Astrocyte (in vitro differentiated cells and primary cell): ENCODE results near the gene SCP2D1.

Source experiments
- CTCF ChIP-seq: IDR thresholded peaks from 2 replicates; pipeline ENCODE4 v1.5.1; 2011; ENCODE audit warnings: low read depth, mild to moderate bottlenecking, inconsistent platforms, low read length, moderate library complexity; ENCODE audit not compliant: insufficient read depth
- EZH2 ChIP-seq: IDR thresholded peaks from 2 replicates; pipeline ENCODE4 v1.6.1; 2012; ENCODE audit warnings: mild to moderate bottlenecking, low read length, inconsistent platforms; ENCODE audit not compliant: insufficient read depth

- TF ChIP-seq CTCF (no peak), EZH2 (no peak)
Observed at GRCh38 chr20:18853216-18853615, 39.6 kb downstream of the SCP2D1 start.
